ENCODE measurements around the gene APBA1. TPM values are rescaled to one million over a fixed set of nuclear protein-coding genes. Genes with fewer than 3 reads are reported as not detected.
"Not testable (repeated sequence)": the region's sequence is repeated elsewhere in the genome, so short reads cannot be mapped to it uniquely, and the experiment has no call there.

Gene APBA1
- total RNA-seq, 1 donor: 0.52 TPM

DNA sequence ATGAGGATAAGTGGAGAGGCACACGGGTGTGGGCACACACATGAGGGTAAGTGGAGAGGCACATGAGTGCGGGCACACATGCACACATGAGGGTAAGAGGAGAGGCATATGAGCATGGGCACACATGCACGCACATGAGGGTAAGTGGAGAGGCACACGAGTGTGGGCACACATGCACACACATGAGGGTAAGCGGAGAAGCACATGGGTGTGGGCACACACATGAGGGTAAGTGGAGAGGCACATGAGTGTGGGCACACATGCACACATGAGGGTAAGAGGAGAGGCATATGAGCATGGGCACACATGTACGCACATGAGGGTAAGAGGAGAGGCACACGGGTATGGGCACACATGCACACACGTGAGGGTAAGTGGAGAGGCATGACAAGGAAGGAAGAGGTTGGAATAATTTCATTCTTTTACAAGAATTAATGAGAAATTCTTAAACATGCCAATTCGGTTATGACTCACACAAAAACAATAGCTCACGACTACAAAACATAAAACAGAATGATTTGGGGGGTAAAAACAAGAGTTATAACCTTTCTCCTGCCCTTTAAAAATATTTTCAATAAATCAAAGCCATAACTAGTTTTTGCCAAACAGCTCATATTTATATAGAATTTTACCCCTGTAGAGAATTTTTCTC lies 67.5 kb downstream of the APBA1 start:
- Histone ChIP-seq H3K9me3 (ENCODE audit: low read depth, low read length) (no peaks in the 10 kb centered on the region), H3K27me3 (ENCODE audit: insufficient read depth, low read length) (no peaks in the 10 kb centered on the region), H3K4me1 (ENCODE audit: insufficient read depth, low read length) (no peaks in the 10 kb centered on the region), H3K4me3 (ENCODE audit: low read length) (no peak overlapping the region)

DNA sequence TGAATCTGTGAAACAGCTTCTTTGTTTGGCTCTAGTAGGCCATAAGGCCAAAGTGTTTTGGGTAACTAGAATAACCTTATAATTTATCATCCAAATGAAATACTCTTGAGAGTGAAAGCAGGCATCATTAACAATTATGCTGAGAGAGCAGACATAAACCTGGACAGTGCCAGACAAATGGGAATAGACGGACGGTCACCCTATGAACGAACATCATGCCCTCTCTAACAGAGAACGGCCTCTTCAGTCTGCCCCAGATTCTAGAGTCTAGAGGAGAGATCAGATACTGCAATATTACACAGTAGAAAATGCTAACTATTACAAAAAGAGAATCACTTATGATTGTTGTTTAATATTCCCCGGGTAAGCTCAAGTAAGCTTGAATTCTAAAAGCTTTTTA lies 68.5 kb downstream of the APBA1 start:
- Histone ChIP-seq H3K4me1 (ENCODE audit: insufficient read depth, low read length) (no peaks in the 10 kb centered on the region), H3K9me3 (ENCODE audit: low read depth, low read length) (no peaks in the 10 kb centered on the region), H3K27me3 (ENCODE audit: insufficient read depth, low read length) (no peaks in the 10 kb centered on the region), H3K4me3 (ENCODE audit: low read length) (no peak overlapping the region)

DNA sequence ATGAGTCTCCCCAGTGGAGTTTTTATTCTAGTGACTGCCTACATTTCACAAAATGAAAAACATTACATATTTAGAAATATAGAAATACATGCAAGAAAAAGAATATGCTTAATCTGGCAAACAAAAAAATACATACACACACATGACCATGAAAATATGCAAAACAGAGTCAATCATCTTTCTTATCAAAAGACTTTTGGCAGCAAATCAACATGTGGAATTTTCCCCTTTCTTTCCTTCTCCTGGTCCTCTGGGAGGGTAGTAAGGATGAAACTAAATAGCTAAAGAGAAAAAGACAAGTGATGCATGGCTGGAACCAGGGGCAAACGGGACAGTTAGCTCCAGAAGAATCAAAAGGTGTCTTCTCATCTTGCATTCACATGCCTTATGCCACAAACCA lies 69.4 kb downstream of the APBA1 start:
- H3K27me3 ChIP-seq (ENCODE audit: insufficient read depth, low read length): no peaks in the 10 kb centered on the region

DNA sequence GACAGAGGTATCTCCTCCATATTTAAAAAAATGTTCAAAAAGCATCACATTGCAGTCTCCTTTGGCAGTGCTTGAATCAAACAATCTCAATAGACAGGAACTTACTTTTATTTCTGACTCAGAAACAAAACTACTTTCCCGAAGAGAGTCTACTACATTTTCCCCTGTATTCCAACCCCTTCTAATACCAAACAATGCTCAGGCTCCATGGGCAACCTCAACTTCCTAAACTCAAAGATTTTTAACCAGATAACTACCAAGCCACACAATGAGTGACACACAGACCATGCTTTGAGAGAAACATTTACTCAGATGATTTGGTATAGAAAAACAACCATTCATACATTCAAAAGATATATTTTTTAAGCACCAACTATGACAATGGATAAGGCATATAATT lies 70.5 kb downstream of the APBA1 start:
- Histone ChIP-seq H3K4me3 (ENCODE audit: low read length) (no peak overlapping the region), H3K4me1 (ENCODE audit: insufficient read depth, low read length) (no peaks in the 10 kb centered on the region), H3K9me3 (ENCODE audit: low read depth, low read length) (no peaks in the 10 kb centered on the region), H3K27me3 (ENCODE audit: insufficient read depth, low read length) (no peaks in the 10 kb centered on the region)

More for the DNA sequence above, 69.4 kb downstream of the APBA1 start:
- Histone ChIP-seq H3K9me3 (ENCODE audit: low read depth, low read length) (no peaks in the 10 kb centered on the region), H3K4me1 (ENCODE audit: insufficient read depth, low read length) (no peaks in the 10 kb centered on the region), H3K4me3 (ENCODE audit: low read length) (no peak overlapping the region)

DNA sequence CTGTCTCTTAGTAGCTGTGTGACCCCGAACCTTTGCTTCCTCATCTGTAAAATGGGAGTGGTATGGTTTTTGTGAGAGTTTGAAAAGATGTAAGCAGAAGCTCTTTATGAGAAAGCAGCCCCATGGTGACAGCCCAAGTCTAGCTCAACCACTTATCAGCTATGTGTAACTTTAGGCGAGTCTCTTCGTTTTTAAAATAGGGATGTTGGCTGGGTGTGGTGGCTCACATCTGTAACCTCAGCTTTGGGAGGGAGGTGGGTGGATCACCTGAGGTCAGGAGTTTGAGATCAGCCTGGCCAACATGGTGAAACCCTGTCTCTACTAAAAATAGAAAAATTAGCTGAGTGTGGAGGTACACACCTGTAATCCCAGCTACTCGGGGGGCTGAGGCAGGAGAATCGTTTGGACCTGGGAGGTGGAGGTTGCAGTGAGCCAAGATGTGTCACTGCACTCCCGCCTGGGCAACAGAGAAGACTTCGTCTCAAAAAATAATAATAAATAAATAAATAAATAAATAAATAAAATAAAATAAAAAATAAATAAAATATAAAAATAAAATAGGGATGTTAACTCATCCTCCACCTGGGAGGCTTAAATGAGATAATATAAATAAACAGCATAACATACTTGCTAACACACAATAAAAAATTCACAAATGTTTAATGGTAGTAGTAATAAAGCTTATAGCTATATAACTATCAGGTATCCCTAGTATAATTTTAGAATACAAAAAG lies 71.7 kb downstream of the APBA1 start:
- H3K9me3 ChIP-seq (ENCODE audit: low read depth, low read length): no peaks in the 10 kb centered on the region
- no peak overlapping the region for H3K4me3 ChIP-seq (ENCODE audit: low read length)
- no peaks in the 10 kb centered on the region for H3K27me3 ChIP-seq (ENCODE audit: insufficient read depth, low read length)
- no peaks in the 10 kb centered on the region for H3K4me1 ChIP-seq (ENCODE audit: insufficient read depth, low read length)

DNA sequence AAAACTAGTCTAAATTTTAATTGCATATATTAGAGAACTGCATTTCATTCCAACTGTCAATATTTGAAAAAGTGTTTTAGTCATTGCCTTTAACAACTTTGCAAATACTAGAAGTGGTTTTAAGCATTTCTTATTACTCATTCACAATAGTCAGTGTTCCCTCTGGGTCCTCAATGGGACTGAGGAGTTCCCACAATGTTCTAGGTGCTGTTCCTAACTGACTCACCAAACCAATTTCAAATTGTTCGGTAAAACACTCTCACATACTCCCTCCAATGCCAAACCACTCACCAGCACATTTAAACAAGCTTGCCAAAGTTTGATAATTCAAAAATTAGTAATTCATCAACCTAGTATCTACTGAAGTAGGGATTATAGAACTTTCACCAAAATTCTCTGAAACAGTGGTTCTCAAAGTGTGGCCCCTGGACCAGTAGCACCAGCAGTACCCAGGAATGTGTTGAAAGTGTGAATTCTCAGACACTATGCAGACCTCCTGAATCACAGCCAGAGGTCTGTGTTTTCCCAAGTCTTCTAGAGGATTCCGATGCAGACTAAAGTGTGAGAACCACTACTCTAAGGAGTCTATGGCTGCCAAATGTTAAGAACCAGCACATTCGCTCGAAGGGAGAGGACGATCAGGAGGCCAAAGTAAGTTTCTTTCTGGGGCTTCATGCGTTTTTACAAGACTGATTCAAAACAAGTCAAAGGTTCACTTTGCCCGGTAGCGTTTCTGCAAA lies 72.8 kb downstream of the APBA1 start:
- no peaks in the 10 kb centered on the region for H3K27me3 ChIP-seq (ENCODE audit: insufficient read depth, low read length)
- H3K4me3 ChIP-seq (ENCODE audit: low read length): no peak overlapping the region
- no peaks in the 10 kb centered on the region for H3K9me3 ChIP-seq (ENCODE audit: low read depth, low read length)
- H3K4me1 ChIP-seq (ENCODE audit: insufficient read depth, low read length): no peaks in the 10 kb centered on the region

DNA sequence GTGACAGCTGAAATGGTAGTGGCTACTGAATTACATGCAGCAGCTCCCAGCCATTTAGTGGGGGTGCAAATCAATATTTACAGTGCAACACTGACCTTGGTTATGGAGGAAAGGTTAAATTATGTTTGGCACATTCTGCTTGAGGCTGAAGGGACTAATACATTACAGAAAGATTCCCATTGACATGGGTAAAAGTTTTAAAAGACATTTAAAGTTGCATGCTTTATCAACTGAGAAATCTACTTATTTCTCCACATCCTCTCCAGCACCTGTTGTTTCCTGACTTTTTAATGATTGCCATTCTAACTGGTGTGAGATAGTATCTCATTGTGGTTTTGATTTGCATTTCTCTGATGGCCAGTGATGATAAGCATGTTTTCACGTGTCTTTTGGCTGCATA lies 75.3 kb downstream of the APBA1 start:
- not testable (repeated sequence) for H3K9me3 ChIP-seq (ENCODE audit: low read depth, low read length); H3K4me3 ChIP-seq (ENCODE audit: low read length); H3K27me3 ChIP-seq (ENCODE audit: insufficient read depth, low read length); H3K4me1 ChIP-seq (ENCODE audit: insufficient read depth, low read length)

DNA sequence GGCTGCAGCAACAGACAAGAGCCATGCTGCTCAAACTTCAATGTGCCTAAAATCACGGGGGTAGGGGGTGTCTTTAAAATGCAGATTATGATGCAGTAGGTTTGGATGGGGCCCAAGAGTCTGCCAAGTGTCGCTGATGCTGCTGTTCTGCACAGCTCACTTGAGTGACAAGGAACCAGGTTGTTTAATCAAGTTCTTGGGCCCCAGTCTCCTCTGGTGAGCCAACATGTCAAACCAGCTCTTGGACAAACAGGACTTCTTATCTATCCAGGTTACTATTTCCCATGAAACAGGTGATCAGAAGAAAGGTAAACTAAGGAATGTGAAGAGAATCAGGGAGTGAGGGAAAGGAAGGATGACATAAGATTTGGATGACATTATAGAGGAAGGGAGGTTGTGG lies 78.0 kb downstream of the APBA1 start:
- H3K27me3 ChIP-seq (ENCODE audit: insufficient read depth, low read length): no peaks in the 10 kb centered on the region
- no peaks in the 10 kb centered on the region for H3K4me1 ChIP-seq (ENCODE audit: insufficient read depth, low read length)
- no peaks in the 10 kb centered on the region for H3K9me3 ChIP-seq (ENCODE audit: low read depth, low read length)
- H3K4me3 ChIP-seq (ENCODE audit: low read length): no peak overlapping the region

DNA sequence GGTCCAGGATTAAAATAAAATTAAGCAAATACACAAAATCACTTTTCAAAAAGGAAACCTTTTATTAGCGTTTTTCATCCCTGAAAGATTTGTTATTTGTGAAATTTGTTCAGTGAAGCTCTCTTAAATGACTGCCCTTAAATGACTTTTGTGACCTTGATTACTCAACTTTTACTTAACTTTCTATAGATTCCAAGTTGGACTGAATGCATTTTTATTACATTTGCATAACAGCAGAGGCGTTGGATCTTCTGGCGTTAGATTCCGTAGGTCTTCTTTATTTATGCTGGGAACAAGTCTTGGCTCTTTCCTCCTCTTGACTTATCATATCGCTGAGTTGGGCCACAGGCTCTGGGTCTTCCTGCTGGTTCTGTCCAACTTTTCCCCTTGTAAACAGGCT lies 78.4 kb downstream of the APBA1 start:
- H3K9me3 ChIP-seq (ENCODE audit: low read depth, low read length): no peaks in the 10 kb centered on the region
- H3K4me1 ChIP-seq (ENCODE audit: insufficient read depth, low read length): no peaks in the 10 kb centered on the region
- no peak overlapping the region for H3K4me3 ChIP-seq (ENCODE audit: low read length)
- no peaks in the 10 kb centered on the region for H3K27me3 ChIP-seq (ENCODE audit: insufficient read depth, low read length)

DNA sequence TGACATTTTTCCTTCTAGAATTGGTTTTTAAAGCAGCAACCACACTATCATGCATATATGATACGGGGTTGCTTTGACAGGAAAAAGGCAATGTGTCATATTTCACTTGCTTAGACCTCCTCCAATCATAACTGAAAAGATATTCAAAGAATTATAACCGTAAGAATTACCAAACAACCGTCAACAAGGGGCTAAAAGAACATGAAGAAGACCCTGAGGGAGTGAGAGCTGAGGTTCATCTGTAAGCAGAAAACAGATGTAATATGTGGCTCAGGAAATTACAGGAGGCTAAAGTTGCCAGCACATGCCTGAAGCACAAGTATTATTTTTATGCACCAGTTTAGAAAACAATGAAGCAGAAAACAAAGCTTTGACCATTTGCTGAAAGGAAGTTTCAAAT lies 78.9 kb downstream of the APBA1 start:
- Histone ChIP-seq H3K4me1 (ENCODE audit: insufficient read depth, low read length) (no peaks in the 10 kb centered on the region), H3K9me3 (ENCODE audit: low read depth, low read length) (no peaks in the 10 kb centered on the region), H3K27me3 (ENCODE audit: insufficient read depth, low read length) (no peaks in the 10 kb centered on the region), H3K4me3 (ENCODE audit: low read length) (no peak overlapping the region)

DNA sequence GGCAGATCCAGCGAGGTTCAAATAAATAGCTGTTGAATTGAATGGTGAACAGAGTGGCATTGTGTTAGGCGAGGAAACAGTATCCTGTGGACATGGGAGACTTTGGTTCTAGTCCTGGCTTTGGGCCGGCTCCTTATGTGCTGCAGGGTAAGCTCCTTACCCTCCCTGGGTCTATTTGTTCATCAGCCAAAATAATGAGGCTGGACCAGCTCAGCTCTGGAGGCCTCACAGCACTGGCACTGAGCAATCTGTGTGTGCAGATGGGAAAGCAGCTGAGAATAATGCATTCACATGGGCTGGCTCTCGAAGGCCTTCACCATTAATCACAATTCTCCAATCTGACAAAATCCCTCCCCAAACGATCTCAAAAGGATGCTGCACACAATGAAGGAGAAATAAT lies 81.9 kb downstream of the APBA1 start:
- H3K27me3 ChIP-seq (ENCODE audit: insufficient read depth, low read length): no peaks in the 10 kb centered on the region
- H3K9me3 ChIP-seq (ENCODE audit: low read depth, low read length): no peaks in the 10 kb centered on the region
- H3K4me3 ChIP-seq (ENCODE audit: low read length): no peak overlapping the region
- no peaks in the 10 kb centered on the region for H3K4me1 ChIP-seq (ENCODE audit: insufficient read depth, low read length)

DNA sequence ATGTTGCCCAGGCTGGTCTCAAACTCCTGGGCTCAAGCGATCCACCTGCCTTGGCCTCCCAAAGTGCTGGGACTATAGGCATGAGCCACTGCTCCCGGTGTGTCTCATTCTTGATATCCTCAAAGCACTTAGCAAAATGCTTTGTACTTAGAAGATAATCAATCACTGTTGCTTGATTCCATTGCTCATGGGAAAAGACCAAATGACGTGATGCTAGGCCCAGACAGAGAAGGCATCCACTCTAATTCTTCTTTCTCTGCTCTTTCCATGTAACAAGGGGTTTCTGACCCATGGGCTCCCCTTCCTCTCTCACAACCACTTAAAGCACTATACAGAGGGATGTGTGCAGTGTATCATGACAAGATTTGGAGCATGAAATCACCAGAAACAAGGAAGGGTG lies 83.0 kb downstream of the APBA1 start:
- no peak overlapping the region for H3K4me3 ChIP-seq (ENCODE audit: low read length)
- H3K4me1 ChIP-seq (ENCODE audit: insufficient read depth, low read length): no peaks in the 10 kb centered on the region
- no peaks in the 10 kb centered on the region for H3K27me3 ChIP-seq (ENCODE audit: insufficient read depth, low read length)
- no peaks in the 10 kb centered on the region for H3K9me3 ChIP-seq (ENCODE audit: low read depth, low read length)

DNA sequence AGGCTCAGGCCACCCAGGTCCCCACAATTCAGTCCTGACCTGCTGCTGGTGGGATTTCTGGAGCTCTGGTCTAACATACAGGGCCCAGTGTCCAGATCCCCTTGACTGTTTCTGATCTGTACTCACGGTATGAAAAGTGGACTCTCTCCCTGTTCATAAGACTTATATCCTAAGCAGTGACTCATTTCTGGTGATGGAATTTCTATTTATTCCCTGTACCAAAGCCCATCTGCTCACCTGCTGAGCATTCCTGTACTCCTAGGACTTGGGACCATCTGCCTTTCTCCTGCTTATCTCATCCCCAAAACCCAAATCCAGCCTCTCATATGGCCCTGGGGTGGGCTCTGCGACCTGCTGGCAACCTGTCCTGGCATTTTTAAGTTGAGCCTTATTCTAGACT lies 86.6 kb downstream of the APBA1 start:
- Histone ChIP-seq H3K9me3 (ENCODE audit: low read depth, low read length) (no peaks in the 10 kb centered on the region), H3K4me3 (ENCODE audit: low read length) (no peak overlapping the region), H3K4me1 (ENCODE audit: insufficient read depth, low read length) (peaks cover 5% of the 10 kb centered on the region)

DNA sequence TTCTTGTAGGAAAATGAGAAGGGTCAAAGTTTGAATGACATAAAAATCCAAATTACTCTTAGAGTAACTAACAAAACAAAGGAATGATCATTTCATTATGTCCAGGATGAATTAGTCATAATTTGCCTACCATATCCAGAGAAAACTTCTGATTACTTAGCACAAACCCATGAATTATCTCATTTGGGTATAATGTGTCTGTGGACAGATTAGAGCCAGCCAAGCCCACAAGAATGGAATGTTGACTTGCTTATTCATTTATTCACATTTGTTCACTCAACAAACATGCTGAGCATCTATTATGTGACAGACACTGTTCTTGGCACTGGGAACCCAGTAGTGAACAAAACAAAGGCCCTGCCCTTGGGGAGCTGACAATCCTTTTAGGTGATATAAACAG lies 87.4 kb downstream of the APBA1 start:
- Histone ChIP-seq H3K27me3 (ENCODE audit: insufficient read depth, low read length) (no peaks in the 10 kb centered on the region), H3K4me3 (ENCODE audit: low read length) (no peak overlapping the region), H3K4me1 (ENCODE audit: insufficient read depth, low read length) (peaks cover 5% of the 10 kb centered on the region), H3K9me3 (ENCODE audit: low read depth, low read length) (no peaks in the 10 kb centered on the region)

More for the DNA sequence above, 86.6 kb downstream of the APBA1 start:
- no peaks in the 10 kb centered on the region for H3K27me3 ChIP-seq (ENCODE audit: insufficient read depth, low read length)

DNA sequence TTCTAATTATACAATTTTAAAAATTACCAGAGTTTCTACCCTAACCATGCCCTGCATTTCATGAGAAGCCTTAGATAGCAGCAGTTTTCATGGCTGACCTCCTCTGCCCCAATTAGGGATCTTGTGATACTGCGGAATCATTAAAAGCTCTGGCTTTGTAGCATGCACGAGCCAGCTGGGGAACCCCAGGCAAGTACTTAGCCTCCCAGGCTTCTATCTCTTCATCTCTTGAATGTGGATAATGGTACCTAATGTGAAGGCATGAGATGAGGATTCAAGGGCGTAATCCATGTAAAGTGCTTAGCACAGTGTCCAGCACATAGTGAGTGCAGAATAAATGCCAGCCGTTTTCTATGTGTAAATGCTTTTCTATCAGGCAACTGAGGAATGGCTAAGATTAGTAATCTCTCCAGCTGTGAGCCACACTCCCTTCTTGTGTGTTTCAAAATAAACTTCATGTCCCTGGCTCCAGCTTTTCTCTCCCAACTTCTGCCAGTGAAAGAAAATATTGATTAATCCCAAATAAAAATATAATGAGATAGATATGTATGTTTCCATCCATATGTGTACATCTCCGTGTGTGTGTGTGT lies 88.4 kb downstream of the APBA1 start:
- no peaks in the 10 kb centered on the region for H3K9me3 ChIP-seq (ENCODE audit: low read depth, low read length)
- H3K27me3 ChIP-seq (ENCODE audit: insufficient read depth, low read length): no peaks in the 10 kb centered on the region
- no peak overlapping the region for H3K4me3 ChIP-seq (ENCODE audit: low read length)

More for the DNA sequence above, 88.4 kb downstream of the APBA1 start:
- peaks cover 5% of the 10 kb centered on the region for H3K4me1 ChIP-seq (ENCODE audit: insufficient read depth, low read length)
